Omental fat pad (tissue), 4 donors: Measurements from ENCODE around the gene SRSF7. TPM values are rescaled to one million over a fixed set of nuclear protein-coding genes. Genes with fewer than 3 reads are reported as not detected.
"Not testable (repeated sequence)": the region's sequence is repeated elsewhere in the genome, so short reads cannot be mapped to it uniquely, and the experiment has no call there.

Source experiments
- ATAC-seq: fragments of 150-250 bp; one replicate; pipeline ENCODE4 v1.9.1; 2016; ENCODE audit warnings: mild to moderate bottlenecking, moderate library complexity; ENCODE audit not compliant: low FRiP score
- DNase-seq: peaks from one replicate; pipeline ENCODE4 v3.0.0-alpha.2; 2019; ENCODE audit warnings: low spot score
- total RNA-seq, 4 donors: library from RNA; depleted of rRNA; stranded (reverse); fragments of >200 nt; gene quantifications; one replicate each; pipeline ENCODE4 v1.1.0, GENCODE V29; 2016
- TF ChIP-seq, protein P1 (sequence below), 3 donors: fragments of 450-650 bp; IDR thresholded peaks; one replicate each; pipeline ENCODE4 v1.5.1; 2016 to 2017; ENCODE audit warnings: antibody characterized with exemption in 3 of 3, mild to moderate bottlenecking in 3 of 3, moderate library complexity in 2 of 3

SRSF7 gene
- total RNA-seq, 4 donors from 2014 or later, result 105 to 234 (median 129) TPM

DNA sequence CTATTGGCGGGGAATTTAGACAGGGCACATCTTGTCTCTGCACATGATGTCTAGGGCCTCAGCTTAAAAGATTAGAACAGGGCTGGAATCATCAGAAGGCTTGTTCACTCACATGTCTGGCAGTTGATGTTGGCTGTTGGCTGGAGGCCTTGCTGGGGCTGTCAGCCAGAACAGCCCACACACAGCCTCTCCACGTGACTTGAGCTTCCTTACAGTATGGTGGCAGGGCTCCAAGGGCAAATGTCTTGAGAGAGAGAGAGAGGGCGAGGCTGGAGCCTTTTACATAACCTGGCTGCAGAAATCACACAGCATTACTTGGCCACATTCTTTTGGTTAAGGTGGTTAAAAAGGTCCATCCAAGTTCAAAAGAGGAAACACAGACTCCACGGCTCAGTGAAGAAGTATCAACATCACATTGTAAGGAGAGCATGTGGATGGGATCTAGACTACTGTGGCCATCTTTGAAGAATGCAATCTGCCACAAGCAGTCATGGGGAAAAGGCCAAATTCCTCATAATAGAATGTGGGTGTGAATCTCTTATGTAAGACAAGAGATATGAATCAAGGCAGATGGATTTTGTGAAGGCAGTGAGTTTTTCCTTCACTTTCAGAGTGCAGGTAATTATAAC lies 30.4 kb downstream of the SRSF7 start:
- peak; percentile 93 for ATAC-seq
- TF ChIP-seq, protein P1, sequence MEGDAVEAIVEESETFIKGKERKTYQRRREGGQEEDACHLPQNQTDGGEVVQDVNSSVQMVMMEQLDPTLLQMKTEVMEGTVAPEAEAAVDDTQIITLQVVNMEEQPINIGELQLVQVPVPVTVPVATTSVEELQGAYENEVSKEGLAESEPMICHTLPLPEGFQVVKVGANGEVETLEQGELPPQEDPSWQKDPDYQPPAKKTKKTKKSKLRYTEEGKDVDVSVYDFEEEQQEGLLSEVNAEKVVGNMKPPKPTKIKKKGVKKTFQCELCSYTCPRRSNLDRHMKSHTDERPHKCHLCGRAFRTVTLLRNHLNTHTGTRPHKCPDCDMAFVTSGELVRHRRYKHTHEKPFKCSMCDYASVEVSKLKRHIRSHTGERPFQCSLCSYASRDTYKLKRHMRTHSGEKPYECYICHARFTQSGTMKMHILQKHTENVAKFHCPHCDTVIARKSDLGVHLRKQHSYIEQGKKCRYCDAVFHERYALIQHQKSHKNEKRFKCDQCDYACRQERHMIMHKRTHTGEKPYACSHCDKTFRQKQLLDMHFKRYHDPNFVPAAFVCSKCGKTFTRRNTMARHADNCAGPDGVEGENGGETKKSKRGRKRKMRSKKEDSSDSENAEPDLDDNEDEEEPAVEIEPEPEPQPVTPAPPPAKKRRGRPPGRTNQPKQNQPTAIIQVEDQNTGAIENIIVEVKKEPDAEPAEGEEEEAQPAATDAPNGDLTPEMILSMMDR (IDR thresholded peaks at IDR 0.05), result no peak

GRCh38 chr2:38719706-38720105 lies 31.5 kb downstream of the SRSF7 start:
- ATAC-seq, result no peak
- TF ChIP-seq, protein P1 (IDR thresholded peaks at IDR 0.05), result no peak
- no peak for DNase-seq

More for the DNA sequence above, 30.4 kb downstream of the SRSF7 start:
- DNase-seq, result peak; percentile 42

- ATAC-seq (no peak), DNase-seq (no peak)
- TF ChIP-seq, protein P1 (IDR thresholded peaks at IDR 0.05), result no peak
These were observed 32.6 kb downstream of the SRSF7 start for GRCh38 chr2:38718601-38719000.

GRCh38 chr2:38716185-38716584 lies 35.0 kb downstream of the SRSF7 start:
- TF ChIP-seq, protein P1 (IDR thresholded peaks at IDR 0.05), result no peak
- DNase-seq (no peak), ATAC-seq (no peak)

GRCh38 chr2:38714941-38715340 lies 36.2 kb downstream of the SRSF7 start:
- ATAC-seq, DNase-seq: not testable (repeated sequence)

DNA sequence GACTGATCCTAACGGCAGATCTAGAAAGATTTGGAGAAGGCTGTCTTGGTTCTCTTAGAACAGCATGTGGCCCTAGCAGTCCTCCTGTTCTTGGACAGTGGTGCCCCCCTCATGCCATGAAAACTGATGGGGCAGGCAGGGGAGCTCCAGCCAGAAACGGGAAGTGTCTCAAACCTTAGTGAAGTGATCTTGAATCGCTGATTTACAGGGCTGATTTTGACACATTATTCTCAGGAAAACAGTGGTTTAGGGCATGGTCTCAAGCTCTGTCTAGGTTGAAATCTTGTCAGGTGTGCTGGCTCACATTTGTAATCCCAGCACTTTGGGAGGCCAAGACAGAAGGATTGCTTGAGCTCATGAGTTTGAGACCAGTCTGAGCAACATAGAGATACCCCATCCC lies 37.8 kb downstream of the SRSF7 start:
- ATAC-seq (no peak), DNase-seq (no peak)
- TF ChIP-seq, protein P1 (IDR thresholded peaks at IDR 0.05), result no peak

- ATAC-seq (no peak), DNase-seq (no peak)
- TF ChIP-seq, protein P1 (IDR thresholded peaks at IDR 0.05), result no peak
These were observed 38.3 kb downstream of the SRSF7 start for GRCh38 chr2:38712871-38713270.
